K562 (cell line): ENCODE data around the gene GIPC3. TPM values are rescaled to one million over a fixed set of nuclear protein-coding genes. Genes with fewer than 3 reads are reported as not detected.
A peak's percentile ranks its signal among the peaks of the same experiment; 100 is the strongest.

Experiments used
- ATAC-seq: fragments of 200-7000 bp; cut with Tn5 transposase; 3 replicates; pipeline ENCODE4 v1.9.1; 2020; ENCODE audit warnings: moderate library complexity
- BruUV-seq: library from RNA; stranded (reverse); fragments of 400-500 nt; replicated peaks from 2 replicates; lab custom pipeline; 2021; lab: Mats Ljungman, UMichigan
- CTCF ChIA-PET: fragments of 300-600 bp; formaldehyde crosslinking; extraction: SDS; loops from one replicate; lab custom pipeline; 2021; ENCODE audit warnings: low intra/inter-chr PET ratio; lab: Yijun Ruan, JAX
- POLR2A ChIA-PET: fragments of 300-600, 350-650 bp; sonication (Branson Sonifier 250); formaldehyde crosslinking; extraction: SDS; loops from one replicate; lab custom pipeline; 2021; ENCODE audit warnings: antibody characterized with exemption, inconsistent platforms; lab: Yijun Ruan, JAX
- DNase-seq, 4 experiments: peaks; one replicate each; pipeline versions ENCODE4 v3.0.0 to v3.0.0-alpha.2; 2011 to 2018; ENCODE audit warnings: low spot score in 3 of 4, mixed read lengths in 3 of 4; ENCODE audit errors: extremely low read depth in 1 of 4
- FAIRE-seq: peaks from 2 replicates; lab custom pipeline; 2011; peaks lifted over from hg19 to GRCh38; lab: Jason Lieb, UNC
- H2AFZ ChIP-seq: 2 replicates; pipeline ENCODE4 v1.6.0; 2011; ENCODE audit warnings: low read depth, low read length, control low read depth, inconsistent platforms
- H3K27ac ChIP-seq: fragments of 200-600 bp; 3 replicates; pipeline ENCODE4 v1.8.0; 2011; ENCODE audit warnings: low read depth, mild to moderate bottlenecking, control low read depth, inconsistent platforms, low read length, moderate library complexity, mixed read lengths; ENCODE audit errors: extremely low read depth
- H3K27me3 ChIP-seq, 2 experiments: fragments of 300-600 bp in 1 of 2; 2 replicates in 1 of 2; 3 replicates in 1 of 2; pipeline versions ENCODE4 v1.6.0 to v1.8.0; 2011; ENCODE audit warnings: inconsistent platforms in 2 of 2, low read length in 2 of 2, mild to moderate bottlenecking in 1 of 2, mixed read lengths in 1 of 2, moderate library complexity in 1 of 2; ENCODE audit not compliant: control insufficient read depth in 2 of 2, insufficient read depth in 2 of 2
- H3K36me3 ChIP-seq: fragments of 300-600 bp; 3 replicates; pipeline ENCODE4 v1.8.0; 2011; ENCODE audit warnings: mild to moderate bottlenecking, low read length, inconsistent platforms; ENCODE audit not compliant: control insufficient read depth, insufficient read depth
- H3K4me1 ChIP-seq, 2 experiments: fragments of 200-600 bp in 1 of 2; replicated peaks in 1 of 2; 2 replicates in 1 of 2; 3 replicates in 1 of 2; pipeline versions ENCODE4 v1.5.1 to v1.8.0; 2011; ENCODE audit warnings: inconsistent platforms in 2 of 2, low read length in 2 of 2, mild to moderate bottlenecking in 1 of 2, mixed read lengths in 1 of 2, moderate library complexity in 1 of 2; ENCODE audit not compliant: control insufficient read depth in 2 of 2, insufficient read depth in 2 of 2
- H3K4me2 ChIP-seq: 2 replicates; pipeline ENCODE4 v1.6.1; 2011; ENCODE audit warnings: low read length, control low read depth, inconsistent platforms, mixed read lengths; ENCODE audit not compliant: insufficient read depth
- H3K4me3 ChIP-seq: fragments of 200-600 bp; sonication (generic), shearing (Covaris generic); 2 replicates; pipeline ENCODE4 v1.5.1; 2016; ENCODE audit warnings: control low read depth, inconsistent platforms
- H3K79me2 ChIP-seq: fragments of 200-600 bp; 3 replicates; pipeline ENCODE4 v1.8.0; 2011; ENCODE audit warnings: low read length, inconsistent platforms; ENCODE audit not compliant: control insufficient read depth, insufficient read depth
- H3K9ac ChIP-seq, 2 experiments: 2 replicates each; pipeline versions ENCODE4 v1.6.0 to v1.6.1; 2011; ENCODE audit warnings: low read depth in 2 of 2, low read length in 2 of 2, control low read depth in 1 of 2, inconsistent platforms in 1 of 2, mild to moderate bottlenecking in 1 of 2, mixed read lengths in 1 of 2; ENCODE audit not compliant: insufficient read depth in 1 of 2
- H3K9me1 ChIP-seq: one replicate; pipeline ENCODE4 v1.6.0; 2011; ENCODE audit warnings: inconsistent platforms, mild to moderate bottlenecking, low read length, moderate library complexity; ENCODE audit not compliant: control insufficient read depth, insufficient read depth
- H3K9me3 ChIP-seq: replicated peaks from 2 replicates; pipeline ENCODE4 v1.5.1; 2011; ENCODE audit warnings: low read depth, low read length, inconsistent platforms; ENCODE audit not compliant: control insufficient read depth, insufficient read depth
- H4K20me1 ChIP-seq: replicated peaks from 2 replicates; pipeline ENCODE4 v1.6.1; 2011; ENCODE audit warnings: low read length, inconsistent platforms, mixed read lengths; ENCODE audit not compliant: control insufficient read depth, insufficient read depth
- ARHGAP35 ChIP-seq: fragments of 450-650 bp; IDR thresholded peaks from 2 replicates; pipeline ENCODE4 v1.6.1; 2018; ENCODE audit not compliant: partially characterized antibody
- CREM ChIP-seq: IDR thresholded peaks from 2 replicates; pipeline ENCODE4 v1.6.1; 2014; ENCODE audit warnings: antibody characterized with exemption, low read depth
- CTCF ChIP-seq, 3 experiments: IDR thresholded peaks in 2 of 3; conservative IDR thresholded peaks in 1 of 3; 2 replicates each; pipeline ENCODE4 v1.5.1; 2011 to 2012; ENCODE audit warnings: low read length in 3 of 3, mild to moderate bottlenecking in 3 of 3, control low read depth in 2 of 3, improper control_type of control experiment in 1 of 3, inconsistent platforms in 1 of 3, low read depth in 1 of 3, mixed read lengths in 1 of 3, moderate library complexity in 1 of 3; ENCODE audit not compliant: insufficient read depth in 2 of 3
- HNRNPH1 ChIP-seq: fragments of 200-400 bp; formaldehyde crosslinking; optimal IDR thresholded peaks from 2 replicates; pipeline ENCODE3; 2017; ENCODE audit warnings: low read depth, mild to moderate bottlenecking, low read length, moderate library complexity
- KLF13 ChIP-seq: fragments of 450-650 bp; IDR thresholded peaks from 2 replicates; pipeline ENCODE4 v1.6.1; 2016; ENCODE audit warnings: missing genetic modification characterization, low read depth, mild to moderate bottlenecking, missing compliant biosample characterization, moderate library complexity, borderline replicate concordance
- PYGO2 ChIP-seq: fragments of 450-650 bp; IDR thresholded peaks from 2 replicates; pipeline ENCODE4 v1.6.1; 2016; ENCODE audit warnings: mild to moderate bottlenecking, missing genetic modification characterization, moderate library complexity, missing compliant biosample characterization
- RBM14 ChIP-seq: fragments of 200-400 bp; formaldehyde crosslinking; IDR thresholded peaks from 2 replicates; pipeline ENCODE4 v1.6.1; 2018; ENCODE audit warnings: low read depth, mild to moderate bottlenecking, low read length, moderate library complexity, borderline replicate concordance; ENCODE audit not compliant: insufficient read depth
- ZBTB33 ChIP-seq: sonication (generic); formaldehyde crosslinking; IDR thresholded peaks from 2 replicates; pipeline ENCODE4 v1.8.1; 2023; ENCODE audit warnings: mild to moderate bottlenecking, missing genetic modification reagents
- WGBS: fragments of 100-300 bp; shearing (Covaris generic); methylation state at CpG from one replicate; pipeline ENCODE4 v1.1.6; 2016; ENCODE audit warnings: low coverage, mixed read lengths; ENCODE audit not compliant: insufficient coverage; ENCODE audit errors: missing lambda C conversion rate; 5-methylcytosine and 5-hydroxymethylcytosine counted together
- in situ Hi-C: fragments of 300-500 bp; cut with MboI; formaldehyde crosslinking; loops from 4 replicates; pipeline ENCODE4 v1.15.0; 2018; ENCODE audit warnings: inconsistent platforms, mixed read lengths
- intact Hi-C: fragments of 100-400 bp; cut with micrococcal nuclease; formaldehyde crosslinking; loops from 2 replicates; pipeline ENCODE4 v1.14.2; 2022
- polyA plus RNA-seq, 8 experiments: library from polyadenylated mRNA; depleted of rRNA in 4 of 8; stranded (reverse) in 5 of 8; unstranded in 3 of 8; fragments of >200 nt; fragmentation: Nextera tagmentation in 2 of 8; fragmentation: Illumina TruSeq in 1 of 8; extraction: Ambion mirVana in 2 of 8; extraction: Trizol in 1 of 8; gene quantifications; 2 replicates each; pipeline versions ENCODE4 v1.2.1 to v1.2.3, GENCODE V29; 2011 to 2014; ENCODE audit warnings: inconsistent platforms in 1 of 8, missing spikeins in 1 of 8
- total RNA-seq, 7 experiments: library from RNA; depleted of rRNA in 6 of 7; stranded (reverse); fragments of >200 nt in 6 of 7; fragmentation: Illumina TruSeq in 2 of 7; extraction: Trizol in 2 of 7; gene quantifications; 2 replicates each; pipeline versions ENCODE4 v1.2.1 to v1.2.3, GENCODE V29; 2011 to 2021; ENCODE audit warnings: low replicate concordance in 1 of 7
- TF ChIP-seq, protein P1 (sequence below): sonication (generic); formaldehyde crosslinking; IDR thresholded peaks from 2 replicates; pipeline ENCODE4 v1.8.0; 2022; ENCODE audit warnings: missing genetic modification reagents, mild to moderate bottlenecking, borderline replicate concordance

Gene GIPC3
- total and polyA plus RNA-seq, 9 of the 15 experiments (the other 6 are each of a cell fraction or from before 2014, with no cell fraction given): 0.03 to 3.6 (median 1.5) TPM; not detected in 1

- TF ChIP-seq PYGO2 (tag) (no peak), CTCF (IDR thresholded peaks at IDR 0.05 in 2 of 3, conservative IDR thresholded peaks at IDR 0.05 in 1 of 3; ENCODE audit: insufficient read depth in 2 of 3, low read depth in 1 of 3, low read length in 3 of 3) (no peak; a peak in 1 of 6 replicates), CREM (no peak), RBM14 (no peak), KLF13 (tag) (no peak), ARHGAP35 (no peak)
Observed at GRCh38 chr19:3547767-3548282, 37.5 kb upstream of the GIPC3 start (continued).

- peaks cover 8% of the 10 kb centered on the region for H3K79me2 ChIP-seq
- H3K9me3 ChIP-seq: no peaks in the 10 kb centered on the region
- H3K4me1 ChIP-seq: peaks cover 0 to 67% of the 10 kb centered on the region in 2 experiments; a peak in 3 of 5 replicates
- TF ChIP-seq HNRNPH1 (no peak), ZBTB33 (peak; percentile 19; the same call in 1 of the 2 replicates)
- TF ChIP-seq, protein P1, sequence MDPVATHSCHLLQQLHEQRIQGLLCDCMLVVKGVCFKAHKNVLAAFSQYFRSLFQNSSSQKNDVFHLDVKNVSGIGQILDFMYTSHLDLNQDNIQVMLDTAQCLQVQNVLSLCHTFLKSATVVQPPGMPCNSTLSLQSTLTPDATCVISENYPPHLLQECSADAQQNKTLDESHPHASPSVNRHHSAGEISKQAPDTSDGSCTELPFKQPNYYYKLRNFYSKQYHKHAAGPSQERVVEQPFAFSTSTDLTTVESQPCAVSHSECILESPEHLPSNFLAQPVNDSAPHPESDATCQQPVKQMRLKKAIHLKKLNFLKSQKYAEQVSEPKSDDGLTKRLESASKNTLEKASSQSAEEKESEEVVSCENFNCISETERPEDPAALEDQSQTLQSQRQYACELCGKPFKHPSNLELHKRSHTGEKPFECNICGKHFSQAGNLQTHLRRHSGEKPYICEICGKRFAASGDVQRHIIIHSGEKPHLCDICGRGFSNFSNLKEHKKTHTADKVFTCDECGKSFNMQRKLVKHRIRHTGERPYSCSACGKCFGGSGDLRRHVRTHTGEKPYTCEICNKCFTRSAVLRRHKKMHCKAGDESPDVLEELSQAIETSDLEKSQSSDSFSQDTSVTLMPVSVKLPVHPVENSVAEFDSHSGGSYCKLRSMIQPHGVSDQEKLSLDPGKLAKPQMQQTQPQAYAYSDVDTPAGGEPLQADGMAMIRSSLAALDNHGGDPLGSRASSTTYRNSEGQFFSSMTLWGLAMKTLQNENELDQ (CRISPR knock-in tag): no peak
- H3K36me3 ChIP-seq: peaks cover 70% of the 10 kb centered on the region; the same call in 2 of the 3 replicates
- H3K27ac ChIP-seq: no peak overlapping the region
- no peak for DNase-seq
- no peak overlapping the region for H3K4me3 ChIP-seq
- H4K20me1 ChIP-seq: peaks cover 5% of the 10 kb centered on the region; the same call in 1 of the 2 replicates
- no peaks in the 10 kb centered on the region for H3K9me1 ChIP-seq
- H2AFZ ChIP-seq: no peak overlapping the region
- H3K9ac ChIP-seq: no peak overlapping the region
- POLR2A ChIA-PET: interaction anchor here (0.6 to 2.4 kb wide), 3 partner anchors 8 to 122 kb away, joined by 3 to 9 read pairs (median 3); partner anchors contain the start of gene MFSD12
- intact Hi-C loops (loop anchor here (10.0 kb wide), 1 partner anchor 56 kb away; the partner anchor contains the start of gene TBXA2R), in situ Hi-C loops (no loop called here)
- no peak for FAIRE-seq
- ATAC-seq: no peak
- WGBS: 89% methylated on average over 14 of the region's 14 CpGs
- no peaks in the 10 kb centered on the region for H3K27me3 ChIP-seq
- CTCF ChIA-PET: no interaction called here
- no peak overlapping the region for H3K4me2 ChIP-seq
- BruUV-seq: no TSS peak
Observed at GRCh38 chr19:3548606-3549005, 36.7 kb upstream of the GIPC3 start.
